AG08396 (cell line): ENCODE results near the gene GABRG3.

Source experiments
- DNase-seq: peaks from one replicate; pipeline ENCODE4 v3.0.0; 2012; ENCODE audit warnings: low spot score, mixed read lengths

GABRG3 gene

DNA sequence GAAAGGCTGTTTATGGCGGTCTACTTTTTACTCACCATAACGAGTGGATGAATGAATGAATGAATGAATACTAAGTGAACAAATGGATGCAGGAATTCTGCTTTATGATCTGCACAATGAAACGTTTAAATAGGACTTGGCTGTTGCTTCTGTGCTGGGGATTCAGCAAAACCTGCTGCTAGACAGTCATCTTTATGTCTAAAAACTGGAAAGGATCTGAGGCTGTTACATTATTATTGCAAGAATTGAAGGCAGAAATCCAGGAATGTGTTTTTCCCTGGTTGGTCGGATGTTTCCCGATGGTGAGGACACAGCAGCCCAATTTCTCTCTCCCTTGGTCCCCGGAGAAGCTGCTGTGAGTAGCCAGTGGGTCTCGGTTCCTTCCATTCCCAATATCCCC, 94.2 kb downstream of the GABRG3 start:
- no peak for DNase-seq

DNA sequence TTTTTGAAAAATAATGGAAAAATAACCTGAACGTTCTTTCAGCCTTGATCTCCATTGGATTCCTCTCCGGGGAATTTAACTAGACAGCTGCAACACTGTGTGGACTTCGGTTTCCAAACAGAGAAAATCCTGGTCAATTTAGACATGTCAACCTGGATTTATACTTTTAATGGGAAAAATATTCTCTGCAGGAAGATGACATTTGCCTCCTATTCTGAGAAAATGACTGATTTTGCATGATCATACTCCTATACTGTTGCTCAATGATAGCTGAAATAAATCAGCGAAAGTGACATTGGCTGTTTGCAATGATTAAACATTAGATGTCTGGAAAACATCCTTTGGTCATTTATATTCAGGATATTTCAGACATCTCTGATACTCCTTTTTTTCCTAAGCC, 94.8 kb downstream of the GABRG3 start:
- DNase-seq, result no peak

- DNase-seq, result no peak
Observed at GRCh38 chr15:27066446-27066845, 95.5 kb downstream of the GABRG3 start.

DNA sequence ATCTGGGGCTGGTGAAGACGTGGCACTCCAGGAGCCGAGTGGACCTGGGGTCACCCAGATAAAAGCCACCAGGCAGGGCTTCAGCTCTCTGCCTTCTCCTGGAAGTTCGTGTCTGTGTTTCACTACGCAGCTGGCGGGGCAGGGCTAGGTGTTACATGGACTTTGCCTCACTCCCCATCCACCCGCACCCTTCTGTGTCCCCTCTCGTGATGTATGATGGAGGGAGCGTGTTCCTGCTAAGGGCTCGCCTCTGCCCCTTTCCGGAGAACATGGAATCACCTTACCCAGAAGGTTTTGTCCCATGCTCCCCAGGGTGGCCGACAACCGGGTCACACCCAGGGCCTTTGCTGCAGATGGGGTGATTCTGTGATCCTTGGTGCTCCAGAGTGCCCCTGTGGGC, 96.2 kb downstream of the GABRG3 start:
- DNase-seq, result no peak

DNA sequence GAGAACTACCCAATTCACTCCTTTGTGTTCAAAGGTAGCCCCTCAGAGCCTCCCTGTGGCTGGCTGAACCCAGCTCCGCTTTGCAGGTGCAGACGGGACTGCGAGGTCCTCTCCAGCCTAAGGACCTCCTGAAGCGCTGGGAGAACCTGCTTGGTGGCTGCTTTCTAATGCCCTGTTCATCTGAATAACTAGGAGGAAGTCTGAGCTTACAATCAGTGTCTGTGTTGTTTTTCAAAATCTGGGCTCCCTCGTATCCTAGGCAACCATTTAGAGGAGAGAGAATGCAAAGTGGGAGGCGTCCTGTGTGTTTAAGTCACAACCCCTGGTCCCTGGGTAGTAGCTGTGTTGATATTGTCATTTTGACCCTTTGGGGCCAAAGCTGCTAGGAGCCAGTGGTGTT, 99.9 kb downstream of the GABRG3 start:
- no peak for DNase-seq

- DNase-seq, result no peak
Observed at GRCh38 chr15:27074179-27074578, 103.2 kb downstream of the GABRG3 start.

GRCh38 chr15:27077790-27078189, 106.8 kb downstream of the GABRG3 start:
- no peak for DNase-seq

DNA sequence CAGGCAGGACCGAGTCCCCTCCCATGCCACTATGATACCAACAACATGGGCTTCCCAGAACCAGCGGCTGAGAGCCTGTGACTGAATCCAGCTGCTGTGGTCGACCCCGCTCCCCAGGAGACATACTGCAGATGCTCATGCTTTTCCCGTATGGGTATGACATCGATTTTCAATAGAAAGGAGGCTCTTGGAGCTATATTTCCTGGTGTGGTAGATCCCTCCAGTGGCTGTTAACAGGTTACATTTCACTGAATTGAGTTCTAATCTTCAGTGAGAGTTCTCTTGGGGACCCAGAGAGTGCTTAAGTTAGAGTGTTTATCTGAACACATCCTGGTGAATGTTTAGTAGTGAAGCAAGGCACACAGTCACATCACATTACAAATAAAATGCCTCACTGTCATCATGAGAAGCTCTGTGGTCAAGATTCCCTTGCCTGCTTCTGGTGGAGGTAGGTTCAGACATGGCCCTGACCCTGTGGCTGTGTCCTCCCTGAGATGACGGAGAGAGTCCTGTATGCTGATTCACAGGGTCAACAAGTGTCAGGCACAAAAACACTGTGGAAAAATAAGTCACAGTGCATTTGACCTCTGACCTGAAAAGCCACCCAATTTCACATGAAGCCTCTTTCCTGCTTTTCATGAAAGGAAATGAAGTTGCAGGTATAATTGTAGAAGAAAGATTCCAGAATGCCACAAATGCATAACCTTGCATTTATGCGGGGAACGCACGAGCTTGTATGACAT, 110.9 kb downstream of the GABRG3 start:
- no peak for DNase-seq

DNA sequence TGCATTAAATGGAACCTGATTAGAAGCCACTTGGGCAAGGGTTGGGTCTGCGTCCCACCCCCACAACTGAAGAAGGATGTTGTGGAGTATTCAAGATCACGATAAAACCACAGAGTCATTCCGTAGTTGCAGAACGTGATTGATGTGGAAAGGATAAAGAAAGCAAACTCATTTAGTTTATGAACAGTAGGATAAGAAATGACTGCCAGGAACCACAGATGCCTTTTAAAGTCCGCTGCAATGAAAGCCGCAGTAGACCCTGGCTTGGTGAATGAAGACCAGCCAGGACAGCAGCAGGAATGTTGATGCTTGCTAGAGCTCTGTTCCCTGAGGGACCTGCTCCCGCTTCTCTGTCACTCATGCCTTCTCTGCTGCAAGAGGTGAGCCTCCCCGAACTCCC, 111.5 kb downstream of the GABRG3 start:
- DNase-seq, result no peak

DNA sequence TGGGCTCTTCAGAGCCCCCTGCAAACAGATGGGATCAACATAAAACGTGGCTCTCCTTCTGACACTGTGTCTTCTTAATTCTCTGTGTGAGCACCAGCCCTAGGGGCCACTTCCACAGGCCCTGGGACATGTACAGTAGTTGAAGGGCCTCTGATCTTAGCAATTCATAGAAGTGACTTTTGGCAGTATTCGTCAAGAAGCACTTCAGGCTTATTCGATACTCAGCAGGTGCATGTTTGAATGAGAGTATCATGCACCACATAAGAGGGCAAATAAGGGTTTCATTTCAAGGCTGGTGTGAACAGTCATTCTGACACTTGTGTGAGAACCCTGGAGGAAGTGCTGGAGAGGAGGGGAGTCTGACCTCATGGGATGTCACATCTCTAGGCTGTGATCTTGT, 113.9 kb downstream of the GABRG3 start:
- no peak for DNase-seq

- DNase-seq, result no peak
Observed at GRCh38 chr15:27086149-27086548, 115.2 kb downstream of the GABRG3 start.

GRCh38 chr15:27086805-27087204, 115.8 kb downstream of the GABRG3 start:
- DNase-seq, result no peak

DNA sequence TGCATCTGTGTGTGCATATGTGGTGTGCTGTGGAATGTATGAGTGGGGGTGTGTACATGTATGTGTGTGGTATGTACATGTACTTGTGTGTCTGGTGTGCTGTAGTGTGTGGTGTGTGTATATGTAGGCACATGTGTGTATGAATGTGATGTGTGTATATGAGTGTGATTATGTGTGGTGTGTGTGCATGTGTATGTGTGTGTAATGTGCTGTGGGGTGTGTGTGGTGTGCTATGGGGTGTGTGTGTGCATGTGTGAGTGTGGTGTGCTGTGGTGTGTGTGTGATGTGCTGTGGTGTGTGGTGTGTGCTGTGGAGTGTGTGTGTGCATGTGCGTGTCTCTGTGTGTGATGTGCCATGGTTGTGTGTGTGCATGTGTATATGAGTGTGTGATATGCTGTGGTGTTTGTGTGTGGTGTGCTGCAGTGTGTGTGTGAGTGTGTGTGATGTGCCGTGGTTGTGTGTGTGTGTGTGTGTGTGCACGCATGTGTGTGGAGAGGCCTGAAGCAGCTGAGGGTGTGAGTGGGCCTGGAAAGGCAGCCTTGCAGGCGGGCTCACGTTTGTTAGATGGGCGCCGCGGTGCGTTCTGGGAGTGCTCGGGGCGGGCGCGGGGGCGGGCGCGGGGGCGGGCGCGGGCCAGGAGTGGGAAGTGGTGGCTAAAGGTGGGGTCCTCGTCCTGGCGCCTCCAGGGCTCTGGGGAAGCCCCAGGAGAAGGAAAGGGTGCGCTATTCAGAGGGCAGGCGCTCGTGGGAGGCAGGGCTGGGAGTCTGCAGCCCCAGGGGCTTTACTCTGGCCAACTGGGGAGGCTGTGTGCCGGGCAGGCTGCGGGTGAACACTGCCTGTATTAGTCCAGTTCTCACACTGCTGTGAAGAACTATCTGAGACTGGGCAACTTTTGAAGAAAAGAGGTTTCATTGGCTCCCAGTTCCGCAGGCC, 116.9 kb downstream of the GABRG3 start:
- DNase-seq, result no peak

DNA sequence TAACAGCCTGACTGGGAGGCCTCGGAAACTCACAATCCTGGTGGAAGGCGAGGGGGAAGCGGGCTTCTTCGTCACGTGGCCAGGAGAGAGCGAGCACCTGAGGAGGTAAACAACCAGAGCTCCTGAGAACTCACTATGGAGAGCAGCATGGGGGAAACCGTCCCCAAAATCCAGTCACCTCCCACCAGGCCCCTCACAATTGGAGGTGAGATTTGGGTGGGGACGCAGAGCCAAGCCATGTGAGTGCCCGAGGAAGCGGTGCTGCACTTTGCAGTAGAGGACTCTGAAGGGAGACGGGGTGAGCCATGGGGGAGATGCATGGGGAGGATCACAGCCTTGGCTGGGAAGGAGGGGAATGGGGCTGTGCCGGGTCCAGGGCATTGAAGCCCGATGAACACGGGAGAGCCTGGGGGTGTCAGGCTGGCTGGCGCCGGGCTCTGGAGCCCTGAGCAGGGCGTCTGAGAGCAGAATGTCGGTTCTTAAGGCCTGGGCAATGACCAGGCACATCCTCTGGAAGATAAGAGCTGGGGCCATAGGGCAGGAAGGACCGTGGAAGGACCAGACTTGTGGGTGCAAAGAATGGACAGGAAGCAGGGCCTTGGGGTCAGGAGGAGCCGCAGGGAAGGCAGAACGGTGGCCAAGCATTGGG, 117.7 kb downstream of the GABRG3 start:
- no peak for DNase-seq

DNA sequence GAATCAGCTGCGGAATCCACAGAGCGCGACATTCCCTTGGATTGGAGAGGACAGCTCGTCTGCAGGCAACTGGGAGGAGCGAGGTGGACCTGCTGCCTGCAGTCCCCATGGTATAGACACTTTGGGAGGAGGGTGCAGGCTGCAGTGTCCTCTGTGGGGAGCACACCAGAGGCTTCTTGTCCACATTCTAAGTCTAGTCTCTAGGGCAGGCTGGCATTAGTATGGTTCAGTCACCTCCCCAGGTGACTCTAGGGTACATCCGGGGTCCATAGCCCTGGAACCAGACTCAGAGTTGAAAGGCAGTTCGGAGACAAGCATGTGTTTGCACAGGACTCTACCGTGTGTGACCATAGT, 118.2 kb downstream of the GABRG3 start:
- DNase-seq, result no peak

DNA sequence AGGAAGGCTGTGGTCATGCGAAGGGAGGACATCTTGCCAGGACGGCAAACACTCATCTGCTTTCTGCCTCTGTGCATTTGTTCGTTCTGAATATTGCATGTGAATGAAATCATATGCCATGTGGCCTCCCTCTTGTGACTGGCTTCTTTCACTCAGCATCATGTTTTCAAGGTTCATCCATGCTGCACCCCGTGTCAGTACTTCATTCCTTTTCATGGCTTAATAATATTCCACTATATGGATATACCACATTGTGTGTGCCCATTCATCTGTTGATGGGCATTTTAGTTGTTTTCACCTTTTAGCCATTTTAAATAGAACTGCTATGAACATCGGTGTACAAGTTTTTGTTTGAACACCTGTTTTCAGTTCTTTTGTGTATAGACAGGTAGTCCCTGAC, 118.7 kb downstream of the GABRG3 start:
- DNase-seq, result no peak

- no peak for DNase-seq
Observed at GRCh38 chr15:27091270-27091940, 120.4 kb downstream of the GABRG3 start.

DNA sequence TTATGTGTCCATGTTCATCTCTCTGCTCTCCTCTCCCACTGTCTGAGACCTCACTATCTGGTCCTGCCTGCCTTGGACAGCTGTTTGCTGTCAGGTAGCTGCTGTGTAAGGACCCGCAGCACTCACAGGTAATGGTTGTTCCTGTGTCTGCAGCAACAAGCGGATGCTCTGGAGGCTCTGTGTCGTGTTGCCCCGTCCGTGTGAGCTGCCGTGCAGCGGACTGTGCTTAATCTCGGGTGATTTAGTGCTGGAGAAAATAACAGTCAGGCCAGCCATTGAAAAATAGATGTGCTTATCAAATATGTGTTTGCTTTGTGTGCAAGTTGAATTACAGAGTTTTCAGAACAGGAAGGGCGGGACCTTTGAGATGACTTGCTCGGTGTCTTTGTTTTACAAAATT, 121.4 kb downstream of the GABRG3 start:
- DNase-seq, result no peak

DNA sequence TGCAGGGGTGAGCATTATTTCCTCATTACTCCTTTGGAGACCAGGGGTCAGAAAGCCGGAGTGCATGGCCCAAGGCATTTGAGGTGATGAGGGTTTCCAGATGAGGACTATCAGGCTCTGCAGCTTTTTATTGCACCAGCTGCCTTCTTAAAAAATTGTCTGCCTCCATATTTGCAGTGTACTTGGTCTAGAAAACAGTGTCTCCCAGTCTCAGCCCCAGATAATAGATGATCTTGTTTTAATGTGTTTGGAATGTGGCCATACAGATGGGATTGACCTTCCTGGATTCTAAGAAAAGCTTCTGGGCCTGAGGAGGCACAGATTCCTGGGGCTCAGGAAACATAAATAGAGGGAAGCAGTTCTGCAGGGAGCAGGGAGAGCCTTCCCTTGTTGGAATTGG, 123.3 kb downstream of the GABRG3 start:
- DNase-seq, result no peak

DNA sequence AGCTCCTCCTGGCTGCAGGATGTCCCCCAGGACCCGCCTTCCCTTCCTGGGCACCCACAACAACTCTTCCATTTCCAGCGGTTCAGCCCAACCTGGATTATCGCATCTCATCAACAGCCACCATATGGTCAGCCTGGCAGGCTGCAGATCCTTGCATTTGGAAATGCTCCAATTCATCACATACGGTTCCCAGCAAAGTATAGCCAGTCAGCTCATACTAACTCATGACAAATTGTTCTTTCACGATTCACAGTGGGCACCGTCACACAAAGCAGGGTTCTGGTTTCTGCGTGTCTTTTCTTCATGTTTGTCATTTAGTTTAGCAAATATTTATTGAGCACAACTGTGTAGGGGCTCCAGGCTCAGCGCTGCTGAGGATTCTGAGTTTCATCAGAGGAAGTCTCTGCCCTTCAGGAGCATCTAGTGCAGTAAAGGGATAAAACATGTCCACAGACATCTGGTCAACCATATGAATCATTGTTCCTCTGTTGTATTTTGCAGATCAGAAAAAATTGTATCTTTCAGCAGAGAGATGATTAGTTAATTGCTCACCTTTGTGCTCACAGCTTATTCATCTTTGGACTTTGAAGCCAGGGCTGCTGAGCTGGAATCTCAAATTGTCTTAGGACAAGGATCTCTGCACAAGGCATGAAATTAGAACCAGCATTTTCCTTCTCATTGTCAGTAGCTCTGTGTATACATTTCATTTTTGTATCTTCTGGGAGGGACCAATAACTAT, 125.1 kb downstream of the GABRG3 start:
- no peak for DNase-seq

- no peak for DNase-seq
Observed at GRCh38 chr15:27097506-27097905, 126.5 kb downstream of the GABRG3 start.

- DNase-seq, result no peak
Observed at GRCh38 chr15:27101982-27102381, 131.0 kb downstream of the GABRG3 start.
